Lung (tissue), 12 donors: ENCODE results near the gene RING1. TPM values are rescaled to one million over a fixed set of nuclear protein-coding genes. Genes with fewer than 3 reads are reported as not detected.

Source experiments
- ATAC-seq: fragments of 200-7000 bp; cut with Tn5 transposase; one replicate; pipeline ENCODE4 v1.9.1; 2020; ENCODE audit warnings: moderate number of reproducible peaks; ENCODE audit not compliant: insufficient read depth, low FRiP score
- DNase-seq, 3 donors: peaks; one replicate each; pipeline ENCODE4 v3.0.0-alpha.2; 2013 to 2017
- H3K27ac ChIP-seq, 2 donors: one replicate each; pipeline ENCODE4 v1.5.1; 2013; ENCODE audit warnings: mild to moderate bottlenecking in 2 of 2, moderate library complexity in 2 of 2, control low read depth in 1 of 2, inconsistent platforms in 1 of 2, low read depth in 1 of 2, low read length in 1 of 2
- H3K27me3 ChIP-seq, 3 donors: one replicate each; pipeline ENCODE4 v1.5.1; 2013; ENCODE audit warnings: low read length in 2 of 3; ENCODE audit not compliant: control insufficient read depth in 3 of 3, insufficient read depth in 3 of 3
- H3K36me3 ChIP-seq, 4 donors: one replicate each; pipeline ENCODE4 v1.5.1; 2013; ENCODE audit warnings: low read length in 4 of 4, mild to moderate bottlenecking in 1 of 4, moderate library complexity in 1 of 4; ENCODE audit not compliant: control insufficient read depth in 4 of 4, insufficient read depth in 4 of 4
- H3K4me1 ChIP-seq, 5 donors: one replicate each; pipeline ENCODE4 v1.5.1; 2013; ENCODE audit warnings: low read length in 5 of 5, mild to moderate bottlenecking in 2 of 5, moderate library complexity in 1 of 5; ENCODE audit not compliant: control insufficient read depth in 5 of 5, insufficient read depth in 5 of 5
- H3K4me3 ChIP-seq: one replicate; pipeline ENCODE4 v1.5.1; 2013; ENCODE audit warnings: mild to moderate bottlenecking, control low read depth, moderate library complexity
- H3K9ac ChIP-seq, 2 donors: one replicate each; pipeline ENCODE4 v1.5.1; 2013; ENCODE audit warnings: low read length in 2 of 2, control low read depth in 1 of 2; ENCODE audit not compliant: insufficient read depth in 1 of 2
- H3K9me3 ChIP-seq, 4 donors: one replicate each; pipeline ENCODE4 v1.5.1; 2013; ENCODE audit warnings: low read length in 3 of 4, mild to moderate bottlenecking in 1 of 4, moderate library complexity in 1 of 4; ENCODE audit not compliant: control insufficient read depth in 4 of 4, insufficient read depth in 3 of 4
- CTCF ChIP-seq: IDR thresholded peaks from 2 replicates; pipeline ENCODE4 v1.5.1; 2012; ENCODE audit warnings: mild to moderate bottlenecking; ENCODE audit errors: control extremely low read depth, extremely low read depth
- WGBS, 2 donors: extraction: QIAGEN DNeasy Blood & Tissue Kit; methylation state at CpG; one replicate each; pipeline ENCODE4 v1.1.7; 2013; 5-methylcytosine and 5-hydroxymethylcytosine counted together
- polyA plus RNA-seq, 2 donors: library from polyadenylated mRNA; stranded (reverse); fragments of 200-250 nt; gene quantifications; one replicate each; pipeline ENCODE4 v1.2.1, GENCODE V29; 2013
- total RNA-seq, 2 donors: library from RNA; depleted of rRNA in 1 of 2; stranded (reverse); fragments of >200 nt in 1 of 2; gene quantifications; one replicate each; pipeline ENCODE4 v1.2.1, GENCODE V29; 2014 to 2021
- donor health status: control.
- donor health status: control.
- donor health status: Bipolar disorder and iron deficiency.
- donor health status: healthy.
- donor health status: DM: yes; HTN: yes; CAD: no.

Gene RING1
- total and polyA plus RNA-seq, 4 donors = 30.0 to 46.6 (median 38.9) TPM

GRCh38 chr6:33171880-33172687 is 36.2 kb upstream of the RING1 start:
- WGBS, 2 donors = 69 to 76% methylated on average over 8 of the region's 8 CpGs
- no peak overlapping the region for H3K9ac ChIP-seq
- no peaks in the 10 kb centered on the region for H3K36me3 ChIP-seq
- ATAC-seq = no peak
- H3K27me3 ChIP-seq = no peaks in the 10 kb centered on the region
- no peak for DNase-seq
- no peak for TF ChIP-seq CTCF
- H3K27ac ChIP-seq = no peak overlapping the region
- H3K9me3 ChIP-seq = no peaks in the 10 kb centered on the region
- H3K4me3 ChIP-seq = no peak overlapping the region
- H3K4me1 ChIP-seq = no peaks in the 10 kb centered on the region

GRCh38 chr6:33172688-33173534 is 35.4 kb upstream of the RING1 start:
- Histone ChIP-seq H3K4me3 (no peak overlapping the region), H3K9ac (no peak overlapping the region), H3K36me3 (no peaks in the 10 kb centered on the region), H3K4me1 (no peaks in the 10 kb centered on the region), H3K9me3 (no peaks in the 10 kb centered on the region), H3K27me3 (no peaks in the 10 kb centered on the region), H3K27ac (no peak overlapping the region)
- no peak for DNase-seq
- no peak for ATAC-seq
- WGBS, 2 donors = 68 to 76% methylated on average over 16 of the region's 16 CpGs
- peak; percentile 4 for TF ChIP-seq CTCF

- no peaks in the 10 kb centered on the region for H3K27me3 ChIP-seq
- 68 to 74% methylated on average over 9 to 11 of the region's 11 CpGs for whole genome bisulfite sequencing, 2 donors
- H3K36me3 ChIP-seq = no peaks in the 10 kb centered on the region
- DNase-seq = no peak
- no peak for ATAC-seq
- TF ChIP-seq CTCF = no peak
- no peaks in the 10 kb centered on the region for H3K4me1 ChIP-seq
- no peak overlapping the region for H3K9ac ChIP-seq
- no peak overlapping the region for H3K27ac ChIP-seq
- H3K9me3 ChIP-seq = no peaks in the 10 kb centered on the region
- H3K4me3 ChIP-seq = no peak overlapping the region
Measured at GRCh38 chr6:33173535-33174180, 34.6 kb upstream of the RING1 start.
